Measurements from ENCODE around the gene ARNT2.

Gene ARNT2

GRCh38 chr15:80604583-80605575, 200.7 kb downstream of the ARNT2 start:
- DNase-seq, result no peak

- DNase-seq, result no peak
Measured at GRCh38 chr15:80605591-80606150, 201.5 kb downstream of the ARNT2 start.

- DNase-seq, result no peak
Measured at GRCh38 chr15:80606511-80607071, 202.4 kb downstream of the ARNT2 start.

GRCh38 chr15:80607287-80607980, 203.3 kb downstream of the ARNT2 start:
- no peak for DNase-seq

GRCh38 chr15:80608688-80609087, 204.5 kb downstream of the ARNT2 start:
- no peak for DNase-seq

GRCh38 chr15:80609091-80609490, 204.9 kb downstream of the ARNT2 start:
- DNase-seq, result no peak

- no peak for DNase-seq
Measured at GRCh38 chr15:80609512-80609946, 205.3 kb downstream of the ARNT2 start.

GRCh38 chr15:80611543-80612080, 207.4 kb downstream of the ARNT2 start:
- no peak for DNase-seq

- no peak for DNase-seq
Measured at GRCh38 chr15:80612118-80612823, 208.1 kb downstream of the ARNT2 start.

- no peak for DNase-seq
Measured at GRCh38 chr15:80613762-80614365, 209.7 kb downstream of the ARNT2 start.

GRCh38 chr15:80614711-80615360, 210.7 kb downstream of the ARNT2 start:
- no peak for DNase-seq

GRCh38 chr15:80615361-80615736, 211.2 kb downstream of the ARNT2 start:
- DNase-seq, result no peak

GRCh38 chr15:80615783-80616391, 211.7 kb downstream of the ARNT2 start:
- DNase-seq, result no peak

- DNase-seq, result no peak
Measured at GRCh38 chr15:80618685-80619400, 214.7 kb downstream of the ARNT2 start.

GRCh38 chr15:80619680-80620079, 215.5 kb downstream of the ARNT2 start:
- DNase-seq, result no peak

GRCh38 chr15:80620141-80620540, 216.0 kb downstream of the ARNT2 start:
- no peak for DNase-seq

- no peak for DNase-seq
Measured at GRCh38 chr15:80620931-80621330, 216.7 kb downstream of the ARNT2 start.

- no peak for DNase-seq
Measured at GRCh38 chr15:80626643-80627120, 222.5 kb downstream of the ARNT2 start.

GRCh38 chr15:80629355-80629754, 225.2 kb downstream of the ARNT2 start:
- DNase-seq, result no peak

- no peak for DNase-seq
Measured at GRCh38 chr15:80630981-80631380, 226.8 kb downstream of the ARNT2 start.

All from right hindlimb (tissue), 1 donor.